22Rv1 (cell line): ENCODE results near the gene MTX1.
"Not testable (repeated sequence)": the region's sequence is repeated elsewhere in the genome, so short reads cannot be mapped to it uniquely, and the experiment has no call there.

Source experiments
- H3K27ac ChIP-seq: fragments of 450-650 bp; 2 replicates; pipeline ENCODE4 v1.5.1; 2017
- CTCF ChIP-seq: fragments of 450-650 bp; IDR thresholded peaks from 2 replicates; pipeline ENCODE4 v1.5.1; 2017; ENCODE audit warnings: mild to moderate bottlenecking
- ZFX ChIP-seq: fragments of 450-650 bp; IDR thresholded peaks from 2 replicates; pipeline ENCODE4 v1.6.1; 2017; ENCODE audit warnings: antibody characterized with exemption, borderline replicate concordance

MTX1 gene

DNA sequence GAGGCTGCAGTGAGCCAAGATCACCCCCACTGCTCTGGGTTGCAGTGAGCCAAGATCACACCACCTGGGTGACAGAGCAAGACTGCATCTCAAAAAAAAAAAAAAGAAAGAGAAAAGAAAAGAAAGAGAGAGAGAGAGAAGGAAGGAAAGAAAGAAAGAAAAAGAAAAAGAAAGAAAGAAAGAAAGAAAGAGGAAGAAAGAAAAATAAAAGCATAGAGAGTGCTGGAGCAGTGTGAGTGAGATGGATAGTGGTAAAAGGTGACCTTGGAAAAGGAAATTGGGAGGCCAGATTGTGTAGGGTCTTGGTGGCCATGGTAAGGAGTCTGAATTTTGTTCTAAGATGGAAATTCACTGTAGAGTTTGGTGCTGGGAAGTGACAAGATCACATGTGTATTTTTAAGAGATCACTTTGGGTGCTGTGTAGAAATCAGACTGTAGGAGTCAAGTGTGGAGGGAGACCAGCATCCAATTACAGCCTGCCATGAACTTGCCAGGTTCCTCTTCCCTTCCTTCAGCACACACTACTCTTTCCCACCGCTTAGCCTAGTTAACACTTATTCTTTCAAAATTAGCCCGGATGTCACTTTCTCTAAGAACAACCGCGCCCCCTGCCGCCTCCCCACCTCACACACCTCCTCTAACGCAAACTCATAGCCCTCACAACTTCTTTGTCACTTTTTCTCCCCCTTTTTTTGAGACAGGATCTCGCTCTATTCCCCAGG lies 17.9 kb downstream of the MTX1 start:
- H3K27ac ChIP-seq, result peak overlapping the region; percentile 99
- peak; percentile 86 for TF ChIP-seq CTCF
- no peak for TF ChIP-seq ZFX

DNA sequence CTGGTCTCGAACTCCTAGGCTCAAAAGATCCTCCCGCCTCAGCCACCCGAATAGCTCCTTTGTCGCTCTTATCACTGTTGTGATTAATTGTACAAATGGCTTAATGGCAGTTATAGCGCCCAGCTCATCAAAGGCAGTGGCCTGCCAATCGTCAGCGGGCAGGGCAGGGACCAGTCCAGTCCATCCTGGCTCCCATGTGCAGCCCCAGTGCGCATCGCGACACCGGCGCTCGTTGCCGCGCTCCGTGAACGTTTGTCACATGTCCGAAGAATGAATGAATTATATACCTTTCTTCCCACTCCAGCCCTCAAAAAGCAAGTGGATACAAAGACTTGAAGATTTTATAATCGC lies 18.4 kb downstream of the MTX1 start:
- TF ChIP-seq CTCF, result peak; percentile 66
- TF ChIP-seq ZFX, result no peak
- peak overlapping the region; percentile 99 for H3K27ac ChIP-seq

DNA sequence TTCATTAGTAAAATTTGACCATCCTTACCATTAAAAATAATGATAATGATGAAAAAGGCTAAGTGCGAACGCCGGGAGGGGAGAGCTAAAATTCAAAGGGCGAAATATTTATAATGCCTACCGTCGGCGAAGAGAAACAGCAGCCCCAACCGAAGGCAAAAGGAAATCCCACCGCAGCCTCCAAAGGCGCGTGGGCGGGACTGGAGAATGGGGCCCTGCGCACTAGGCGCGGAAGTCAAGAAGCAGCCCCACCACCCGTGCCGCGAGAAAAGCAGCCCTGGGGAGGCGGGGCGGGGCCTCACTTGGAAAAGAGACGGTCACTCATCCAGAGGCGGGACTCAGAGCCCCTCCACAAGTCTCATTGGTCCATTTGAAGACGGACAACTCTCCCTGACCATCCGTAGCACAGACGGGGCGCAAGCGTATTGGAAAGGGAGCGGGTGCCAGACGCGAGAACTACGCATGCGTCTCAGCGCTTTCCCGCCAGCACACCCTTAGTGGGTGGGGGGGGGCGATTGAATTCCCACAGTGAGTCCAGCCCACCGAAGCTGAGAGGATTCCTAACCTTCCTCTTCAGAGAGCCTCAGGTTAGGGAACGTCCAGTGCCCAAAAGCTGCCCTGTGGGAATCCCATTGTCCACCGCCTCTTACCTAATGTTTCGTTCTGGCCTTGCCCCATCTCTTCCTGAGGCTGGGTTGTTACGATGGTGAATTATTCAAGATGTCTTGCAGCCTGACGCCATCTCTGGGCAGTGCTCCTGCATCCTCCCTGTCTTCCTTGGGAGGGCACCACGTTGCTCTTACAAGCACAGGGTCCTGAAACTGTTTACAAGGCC lies 19.0 kb downstream of the MTX1 start:
- no peak for TF ChIP-seq CTCF
- TF ChIP-seq ZFX, result no peak
- peak overlapping the region; percentile 99 for H3K27ac ChIP-seq

DNA sequence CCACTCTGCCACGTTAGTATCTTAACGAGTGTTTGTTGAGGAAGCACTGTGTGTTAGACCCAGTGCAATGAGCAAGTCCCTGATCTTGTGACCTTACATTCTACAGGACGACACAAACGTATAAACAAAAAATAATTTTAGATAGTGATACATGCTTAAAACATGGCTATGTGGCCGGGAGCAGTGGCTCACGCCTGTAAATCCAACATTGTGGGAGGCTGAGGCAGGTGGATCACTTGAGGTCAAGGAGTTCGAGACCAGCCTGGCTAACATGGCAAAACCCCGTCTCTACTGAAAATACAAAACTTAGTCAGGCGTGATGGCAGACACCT lies 19.6 kb downstream of the MTX1 start:
- H3K27ac ChIP-seq, result peak overlapping the region; percentile 99
- TF ChIP-seq ZFX (no peak), CTCF (no peak)

- H3K27ac ChIP-seq, result not testable (repeated sequence)
These were observed 22.8 kb downstream of the MTX1 start for GRCh38 chr1:155231302-155231701.

DNA sequence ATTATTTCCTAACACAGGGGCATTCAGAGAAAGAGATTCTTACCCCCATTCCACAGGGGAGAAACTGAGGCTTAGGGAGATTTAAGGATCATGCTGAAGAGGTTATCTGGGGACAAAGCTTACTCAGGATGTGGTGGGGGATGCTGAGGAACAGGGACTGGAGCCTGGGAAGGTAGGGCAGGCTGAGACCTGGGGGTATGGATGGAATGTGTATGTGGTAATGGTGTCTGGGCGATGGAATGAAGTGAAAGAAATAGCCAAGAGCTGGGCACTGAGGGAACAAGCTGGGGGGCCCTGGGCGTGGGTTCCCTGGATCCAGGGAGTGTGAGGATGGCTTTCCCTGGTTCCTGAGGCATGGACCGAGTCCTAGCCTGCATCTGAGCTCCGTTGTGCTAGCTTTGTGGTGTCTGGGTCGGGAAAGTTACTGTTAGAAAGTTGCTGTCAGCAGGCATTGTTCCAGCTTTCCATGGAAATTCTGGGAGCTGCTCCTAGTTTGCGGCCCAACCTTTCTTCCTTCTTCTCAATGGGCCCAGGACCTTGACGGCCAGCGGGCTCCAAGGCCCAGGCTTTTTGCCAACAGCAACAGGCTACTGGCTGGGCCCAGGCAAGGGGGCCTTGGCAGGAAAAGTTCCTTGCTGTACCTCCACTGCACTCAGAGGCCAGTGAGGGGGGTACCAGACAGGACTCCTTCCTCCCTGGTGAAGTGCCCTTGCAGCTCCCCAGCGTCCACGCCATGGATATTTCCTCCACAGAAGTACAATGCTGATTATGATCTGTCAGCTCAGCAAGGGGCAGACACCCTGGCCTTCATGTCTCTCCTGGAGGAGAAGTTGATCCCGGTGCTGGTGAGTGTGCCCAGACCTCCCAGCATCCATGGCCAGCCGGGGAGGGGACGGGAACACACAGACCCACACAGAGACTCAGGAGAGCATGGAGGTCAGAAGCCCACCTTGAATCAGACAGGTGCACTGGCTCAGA lies 23.8 kb downstream of the MTX1 start:
- peak overlapping the region; percentile 74 for H3K27ac ChIP-seq

GRCh38 chr1:155233502-155233901 lies 25.0 kb downstream of the MTX1 start:
- H3K27ac ChIP-seq, result peak overlapping the region; percentile 74

DNA sequence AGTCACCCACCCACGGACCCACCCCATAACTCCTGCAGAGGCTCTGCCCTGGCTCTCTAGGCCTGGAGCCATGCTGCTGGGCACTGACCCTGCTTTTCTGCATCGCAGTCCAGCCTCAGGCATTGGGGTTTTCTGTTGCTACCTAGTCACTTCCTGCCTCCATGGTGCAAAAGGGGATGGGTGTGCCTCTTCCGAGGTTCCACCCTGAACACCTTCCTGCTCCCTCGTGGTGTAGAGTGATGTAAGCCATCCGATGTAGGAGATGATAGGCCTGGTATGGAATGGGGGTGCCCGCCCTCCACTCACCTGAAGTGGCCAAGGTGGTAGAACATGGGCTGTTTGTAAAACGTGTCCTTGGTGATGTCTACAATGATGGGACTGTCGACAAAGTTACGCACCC lies 26.9 kb downstream of the MTX1 start:
- H3K27ac ChIP-seq, result not testable (repeated sequence)

GRCh38 chr1:155236451-155236850 lies 28.0 kb downstream of the MTX1 start:
- peak overlapping the region; percentile 43; the same call in 1 of the 2 replicates for H3K27ac ChIP-seq
- TF ChIP-seq ZFX (no peak), CTCF (no peak)
